ENCODE measurements around the gene HIRA.

The HIRA gene

GRCh38 chr22:19402642-19403191, 28.8 kb downstream of the HIRA start:
- WGBS = over 99% methylated on average over 4 of the region's 4 CpGs
- H3K27ac ChIP-seq (ENCODE audit: low read depth, low read length) = no peak overlapping the region
- H3K27me3 ChIP-seq (ENCODE audit: insufficient read depth, low read length) = no peaks in the 10 kb centered on the region
- no peaks in the 10 kb centered on the region for H3K4me1 ChIP-seq (ENCODE audit: insufficient read depth, low read length)
- H3K4me3 ChIP-seq (ENCODE audit: low read length) = no peak overlapping the region
- no peak overlapping the region for H3K9ac ChIP-seq (ENCODE audit: low read depth, low read length)
- peaks cover 93% of the 10 kb centered on the region for H3K36me3 ChIP-seq (ENCODE audit: insufficient read depth, low read length)
- H3K9me3 ChIP-seq (ENCODE audit: insufficient read depth, low read depth, low read length) = no peaks in the 10 kb centered on the region

- 96% methylated on average over 4 of the region's 4 CpGs for WGBS
- Histone ChIP-seq H3K9me3 (ENCODE audit: insufficient read depth, low read depth, low read length) (no peaks in the 10 kb centered on the region), H3K27ac (ENCODE audit: low read depth, low read length) (no peak overlapping the region), H3K9ac (ENCODE audit: low read depth, low read length) (no peak overlapping the region), H3K36me3 (ENCODE audit: insufficient read depth, low read length) (peaks cover 93% of the 10 kb centered on the region), H3K27me3 (ENCODE audit: insufficient read depth, low read length) (no peaks in the 10 kb centered on the region), H3K4me3 (ENCODE audit: low read length) (no peak overlapping the region), H3K4me1 (ENCODE audit: insufficient read depth, low read length) (no peaks in the 10 kb centered on the region)
These were observed 30.1 kb downstream of the HIRA start for GRCh38 chr22:19401483-19401882.

- Histone ChIP-seq H3K4me3 (ENCODE audit: low read length) (no peak overlapping the region), H3K9me3 (ENCODE audit: insufficient read depth, low read depth, low read length) (no peaks in the 10 kb centered on the region), H3K36me3 (ENCODE audit: insufficient read depth, low read length) (peaks cover 92% of the 10 kb centered on the region), H3K27ac (ENCODE audit: low read depth, low read length) (no peak overlapping the region), H3K9ac (ENCODE audit: low read depth, low read length) (no peak overlapping the region), H3K4me1 (ENCODE audit: insufficient read depth, low read length) (no peaks in the 10 kb centered on the region), H3K27me3 (ENCODE audit: insufficient read depth, low read length) (no peaks in the 10 kb centered on the region)
- WGBS = 93% methylated on average over 6 of the region's 6 CpGs
These were observed 30.7 kb downstream of the HIRA start for GRCh38 chr22:19400881-19401280.

GRCh38 chr22:19398652-19399051, 32.9 kb downstream of the HIRA start:
- Histone ChIP-seq H3K27ac (ENCODE audit: low read depth, low read length) (no peak overlapping the region), H3K9me3 (ENCODE audit: insufficient read depth, low read depth, low read length) (no peaks in the 10 kb centered on the region), H3K4me1 (ENCODE audit: insufficient read depth, low read length) (no peaks in the 10 kb centered on the region), H3K4me3 (ENCODE audit: low read length) (no peak overlapping the region), H3K9ac (ENCODE audit: low read depth, low read length) (no peak overlapping the region), H3K36me3 (ENCODE audit: insufficient read depth, low read length) (peaks cover 92% of the 10 kb centered on the region), H3K27me3 (ENCODE audit: insufficient read depth, low read length) (no peaks in the 10 kb centered on the region)
- WGBS = 98% methylated on average over 2 of the region's 2 CpGs

- no peak overlapping the region for H3K27ac ChIP-seq (ENCODE audit: low read depth, low read length)
- no peaks in the 10 kb centered on the region for H3K4me1 ChIP-seq (ENCODE audit: insufficient read depth, low read length)
- no peaks in the 10 kb centered on the region for H3K9me3 ChIP-seq (ENCODE audit: insufficient read depth, low read depth, low read length)
- H3K36me3 ChIP-seq (ENCODE audit: insufficient read depth, low read length) = peaks cover 92% of the 10 kb centered on the region
- no peak overlapping the region for H3K9ac ChIP-seq (ENCODE audit: low read depth, low read length)
- H3K4me3 ChIP-seq (ENCODE audit: low read length) = no peak overlapping the region
- no peaks in the 10 kb centered on the region for H3K27me3 ChIP-seq (ENCODE audit: insufficient read depth, low read length)
- WGBS = 92% methylated on average over 6 of the region's 6 CpGs
These were observed 33.3 kb downstream of the HIRA start for GRCh38 chr22:19398206-19398605.

- H3K9ac ChIP-seq (ENCODE audit: low read depth, low read length) = no peak overlapping the region
- H3K36me3 ChIP-seq (ENCODE audit: insufficient read depth, low read length) = peaks cover 94% of the 10 kb centered on the region
- H3K4me1 ChIP-seq (ENCODE audit: insufficient read depth, low read length) = no peaks in the 10 kb centered on the region
- H3K9me3 ChIP-seq (ENCODE audit: insufficient read depth, low read depth, low read length) = no peaks in the 10 kb centered on the region
- no peak overlapping the region for H3K27ac ChIP-seq (ENCODE audit: low read depth, low read length)
- no peaks in the 10 kb centered on the region for H3K27me3 ChIP-seq (ENCODE audit: insufficient read depth, low read length)
- 97% methylated on average over 3 of the region's 3 CpGs for WGBS
- H3K4me3 ChIP-seq (ENCODE audit: low read length) = no peak overlapping the region
These were observed 33.8 kb downstream of the HIRA start for GRCh38 chr22:19397734-19398104.

- H3K4me3 ChIP-seq (ENCODE audit: low read length) = no peak overlapping the region
- no peak overlapping the region for H3K27ac ChIP-seq (ENCODE audit: low read depth, low read length)
- no peak overlapping the region for H3K9ac ChIP-seq (ENCODE audit: low read depth, low read length)
- H3K9me3 ChIP-seq (ENCODE audit: insufficient read depth, low read depth, low read length) = no peaks in the 10 kb centered on the region
- WGBS = 95% methylated on average over 6 of the region's 6 CpGs
- no peaks in the 10 kb centered on the region for H3K4me1 ChIP-seq (ENCODE audit: insufficient read depth, low read length)
- peaks cover 94% of the 10 kb centered on the region for H3K36me3 ChIP-seq (ENCODE audit: insufficient read depth, low read length)
- H3K27me3 ChIP-seq (ENCODE audit: insufficient read depth, low read length) = no peaks in the 10 kb centered on the region
These were observed 34.4 kb downstream of the HIRA start for GRCh38 chr22:19396934-19397733.

- H3K36me3 ChIP-seq (ENCODE audit: insufficient read depth, low read length) = peaks cover 94% of the 10 kb centered on the region
- H3K4me1 ChIP-seq (ENCODE audit: insufficient read depth, low read length) = no peaks in the 10 kb centered on the region
- whole genome bisulfite sequencing = 97% methylated on average over 6 of the region's 6 CpGs
- H3K4me3 ChIP-seq (ENCODE audit: low read length) = no peak overlapping the region
- no peaks in the 10 kb centered on the region for H3K9me3 ChIP-seq (ENCODE audit: insufficient read depth, low read depth, low read length)
- H3K27ac ChIP-seq (ENCODE audit: low read depth, low read length) = no peak overlapping the region
- no peaks in the 10 kb centered on the region for H3K27me3 ChIP-seq (ENCODE audit: insufficient read depth, low read length)
- no peak overlapping the region for H3K9ac ChIP-seq (ENCODE audit: low read depth, low read length)
These were observed 35.0 kb downstream of the HIRA start for GRCh38 chr22:19396561-19396933.

- 97% methylated on average over 4 of the region's 4 CpGs for WGBS
- Histone ChIP-seq H3K4me1 (ENCODE audit: insufficient read depth, low read length) (no peaks in the 10 kb centered on the region), H3K9me3 (ENCODE audit: insufficient read depth, low read depth, low read length) (no peaks in the 10 kb centered on the region), H3K9ac (ENCODE audit: low read depth, low read length) (no peak overlapping the region), H3K36me3 (ENCODE audit: insufficient read depth, low read length) (peaks cover 92% of the 10 kb centered on the region), H3K27me3 (ENCODE audit: insufficient read depth, low read length) (no peaks in the 10 kb centered on the region), H3K27ac (ENCODE audit: low read depth, low read length) (no peak overlapping the region), H3K4me3 (ENCODE audit: low read length) (no peak overlapping the region)
These were observed 36.3 kb downstream of the HIRA start for GRCh38 chr22:19395276-19395675.

GRCh38 chr22:19394274-19395050, 37.1 kb downstream of the HIRA start:
- Histone ChIP-seq H3K9me3 (ENCODE audit: insufficient read depth, low read depth, low read length) (no peaks in the 10 kb centered on the region), H3K27me3 (ENCODE audit: insufficient read depth, low read length) (no peaks in the 10 kb centered on the region), H3K4me3 (ENCODE audit: low read length) (no peak overlapping the region), H3K36me3 (ENCODE audit: insufficient read depth, low read length) (peaks cover 94% of the 10 kb centered on the region), H3K27ac (ENCODE audit: low read depth, low read length) (no peak overlapping the region), H3K4me1 (ENCODE audit: insufficient read depth, low read length) (no peaks in the 10 kb centered on the region), H3K9ac (ENCODE audit: low read depth, low read length) (no peak overlapping the region)
- WGBS = 95% methylated on average over 7 of the region's 8 CpGs

- H3K4me1 ChIP-seq (ENCODE audit: insufficient read depth, low read length) = no peaks in the 10 kb centered on the region
- no peak overlapping the region for H3K9ac ChIP-seq (ENCODE audit: low read depth, low read length)
- no peak overlapping the region for H3K4me3 ChIP-seq (ENCODE audit: low read length)
- no peak overlapping the region for H3K27ac ChIP-seq (ENCODE audit: low read depth, low read length)
- peaks cover 94% of the 10 kb centered on the region for H3K36me3 ChIP-seq (ENCODE audit: insufficient read depth, low read length)
- H3K27me3 ChIP-seq (ENCODE audit: insufficient read depth, low read length) = no peaks in the 10 kb centered on the region
- WGBS = 88% methylated on average over 5 of the region's 5 CpGs
- no peaks in the 10 kb centered on the region for H3K9me3 ChIP-seq (ENCODE audit: insufficient read depth, low read depth, low read length)
These were observed 37.8 kb downstream of the HIRA start for GRCh38 chr22:19393704-19394103.
